Liver (tissue), 9 donors: ENCODE measurements around the gene FLNC. TPM values are rescaled to one million over a fixed set of nuclear protein-coding genes. Genes with fewer than 3 reads are reported as not detected.

Experiments
- DNase-seq: peaks from one replicate; pipeline ENCODE4 v3.0.0-alpha.2; 2017; ENCODE audit warnings: low spot score
- H3K27ac ChIP-seq, 2 donors: one replicate each; pipeline ENCODE4 v1.7.0; 2013; ENCODE audit warnings: inconsistent platforms in 2 of 2, low read length in 2 of 2, control low read depth in 1 of 2, low read depth in 1 of 2, mild to moderate bottlenecking in 1 of 2
- H3K27me3 ChIP-seq, 4 donors: one replicate each; pipeline versions ENCODE4 v1.6.1 to v1.7.0; 2013; ENCODE audit warnings: low read length in 3 of 4, inconsistent platforms in 1 of 4, mild to moderate bottlenecking in 1 of 4, moderate library complexity in 1 of 4; ENCODE audit not compliant: control insufficient read depth in 4 of 4, insufficient read depth in 4 of 4
- H3K36me3 ChIP-seq, 4 donors: one replicate each; pipeline versions ENCODE4 v1.6.1 to v1.7.0; 2013; ENCODE audit warnings: low read length in 3 of 4, mild to moderate bottlenecking in 3 of 4, low read depth in 1 of 4, moderate library complexity in 1 of 4; ENCODE audit not compliant: control insufficient read depth in 4 of 4, insufficient read depth in 3 of 4
- H3K4me1 ChIP-seq, 4 donors: one replicate each; pipeline versions ENCODE4 v1.6.1 to v1.7.0; 2013; ENCODE audit warnings: low read length in 3 of 4, mild to moderate bottlenecking in 3 of 4, moderate library complexity in 1 of 4; ENCODE audit not compliant: control insufficient read depth in 4 of 4, insufficient read depth in 4 of 4
- H3K4me3 ChIP-seq, 3 donors: one replicate each; pipeline versions ENCODE4 v1.6.1 to v1.7.0; 2013; ENCODE audit warnings: low read length in 3 of 3, control low read depth in 1 of 3, low read depth in 1 of 3, mild to moderate bottlenecking in 1 of 3
- H3K9ac ChIP-seq, 2 donors: one replicate each; pipeline ENCODE4 v1.7.0; 2013; ENCODE audit warnings: low read length in 2 of 2, mild to moderate bottlenecking in 2 of 2, moderate library complexity in 2 of 2, control low read depth in 1 of 2, low read depth in 1 of 2
- H3K9me3 ChIP-seq, 4 donors: one replicate each; pipeline versions ENCODE4 v1.6.1 to v1.7.0; 2013; ENCODE audit warnings: low read length in 3 of 4; ENCODE audit not compliant: control insufficient read depth in 4 of 4
- ATF3 ChIP-seq: IDR thresholded peaks from 2 replicates; pipeline ENCODE4 v1.6.1; 2016; ENCODE audit warnings: antibody characterized with exemption
- CTCF ChIP-seq: fragments of 150-350 bp; IDR thresholded peaks from 2 replicates; pipeline ENCODE4 v1.5.1; 2017; ENCODE audit warnings: improper control_type of control experiment, low read depth, low read length; ENCODE audit not compliant: missing input control
- EGR1 ChIP-seq, 2 donors: IDR thresholded peaks; 2 replicates each; pipeline ENCODE4 v1.6.1; 2016 to 2018; ENCODE audit warnings: antibody characterized with exemption in 2 of 2, low read depth in 2 of 2
- FOXA1 ChIP-seq: IDR thresholded peaks from 2 replicates; pipeline ENCODE4 v1.6.1; 2016; ENCODE audit warnings: antibody characterized with exemption
- FOXA2 ChIP-seq: IDR thresholded peaks from 2 replicates; pipeline ENCODE4 v1.6.1; 2016; ENCODE audit warnings: antibody characterized with exemption
- GABPA ChIP-seq, 2 donors: IDR thresholded peaks in 1 of 2; conservative IDR thresholded peaks in 1 of 2; 2 replicates each; pipeline ENCODE4 v1.6.1; 2016; ENCODE audit warnings: antibody characterized with exemption in 2 of 2, mild to moderate bottlenecking in 1 of 2, moderate library complexity in 1 of 2
- HNF4A ChIP-seq, 2 donors: conservative IDR thresholded peaks; 2 replicates each; pipeline ENCODE4 v1.6.1; 2016; ENCODE audit warnings: antibody characterized with exemption in 2 of 2, mild to moderate bottlenecking in 2 of 2
- HNF4G ChIP-seq: IDR thresholded peaks from 2 replicates; pipeline ENCODE4 v1.6.1; 2016; ENCODE audit warnings: antibody characterized with exemption
- JUND ChIP-seq, 2 donors: IDR thresholded peaks; 2 replicates each; pipeline ENCODE4 v1.6.1; 2016; ENCODE audit warnings: antibody characterized with exemption in 2 of 2
- NR2F2 ChIP-seq: IDR thresholded peaks from 2 replicates; pipeline ENCODE4 v1.6.1; 2016; ENCODE audit warnings: antibody characterized with exemption
- RAD21 ChIP-seq, 2 donors: IDR thresholded peaks; 2 replicates each; pipeline ENCODE4 v1.6.1; 2016; ENCODE audit warnings: antibody characterized with exemption in 2 of 2, mild to moderate bottlenecking in 2 of 2
- RXRA ChIP-seq, 2 donors: IDR thresholded peaks; 2 replicates each; pipeline ENCODE4 v1.6.1; 2017 to 2018; ENCODE audit warnings: antibody characterized with exemption in 2 of 2, mild to moderate bottlenecking in 1 of 2
- SP1 ChIP-seq: IDR thresholded peaks from 2 replicates; pipeline ENCODE4 v1.6.1; 2018; ENCODE audit warnings: antibody characterized with exemption, mild to moderate bottlenecking
- TAF1 ChIP-seq: conservative IDR thresholded peaks from 2 replicates; pipeline ENCODE4 v1.6.1; 2016; ENCODE audit warnings: antibody characterized with exemption, mild to moderate bottlenecking
- YY1 ChIP-seq: IDR thresholded peaks from 2 replicates; pipeline ENCODE4 v1.6.1; 2016; ENCODE audit warnings: antibody characterized with exemption, mild to moderate bottlenecking
- WGBS: extraction: QIAGEN DNeasy Blood & Tissue Kit; methylation state at CpG from one replicate; pipeline ENCODE4 v1.1.7; 2013; 5-methylcytosine and 5-hydroxymethylcytosine counted together
- polyA plus RNA-seq, 2 donors: library from polyadenylated mRNA; stranded (reverse) in 1 of 2; unstranded in 1 of 2; fragments of 200-250 nt in 1 of 2; fragments of >200 nt in 1 of 2; fragmentation: Nextera tagmentation in 1 of 2; extraction: Ambion mirVana in 1 of 2; gene quantifications; one replicate each; pipeline versions ENCODE4 v1.2.1 to v1.2.3, GENCODE V29; 2013 to 2015
- total RNA-seq, 2 donors: library from RNA; depleted of rRNA; stranded (reverse); fragments of >200 nt; gene quantifications; one replicate each; pipeline ENCODE4 v1.2.3, GENCODE V29; 2014
- TF ChIP-seq, protein P1 (sequence below): IDR thresholded peaks from 2 replicates; pipeline ENCODE4 v1.6.1; 2016; ENCODE audit warnings: antibody characterized with exemption
- TF ChIP-seq, protein P2 (sequence below): IDR thresholded peaks from 2 replicates; pipeline ENCODE4 v1.6.1; 2016; ENCODE audit warnings: antibody characterized with exemption
- donor health status: healthy.
- donor health status: healthy.
- donor health status: healthy.
- donor health status: healthy.
- donor health status: healthy.

FLNC gene
- total and polyA plus RNA-seq, 4 donors = 0.03 to 2.3 (median 0.53) TPM

DNA sequence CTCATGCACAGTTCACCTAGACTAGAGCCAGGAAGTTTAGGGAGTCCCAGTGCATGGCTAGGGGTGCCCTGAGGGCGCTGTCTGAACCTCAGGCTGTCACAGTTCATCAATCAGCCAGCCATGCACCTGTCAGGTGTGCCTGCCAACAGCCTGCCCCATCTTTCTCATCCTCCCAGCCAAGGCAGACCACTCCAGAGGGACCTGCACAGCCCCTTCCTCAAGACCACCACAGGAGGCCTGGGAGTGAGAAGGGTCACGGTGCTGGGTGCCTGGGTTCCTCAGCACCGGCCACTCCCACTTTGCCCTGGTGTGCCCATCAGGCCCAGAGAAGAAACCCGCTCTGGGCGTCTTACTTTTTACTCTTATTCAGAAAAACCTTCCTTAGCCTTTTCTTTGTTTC, 40.8 kb downstream of the FLNC start:
- H3K36me3 ChIP-seq = no peaks in the 10 kb centered on the region
- H3K4me3 ChIP-seq = no peak overlapping the region
- no peaks in the 10 kb centered on the region for H3K27me3 ChIP-seq
- WGBS = 97% methylated on average over 5 of the region's 5 CpGs
- peaks cover 13 to 18% (median 15%) of the 10 kb centered on the region in 4 donors for H3K4me1 ChIP-seq
- no peak for TF ChIP-seq ATF3
- no peak for TF ChIP-seq FOXA1
- TF ChIP-seq TAF1 = no peak
- TF ChIP-seq HNF4A (conservative IDR thresholded peaks at IDR 0.05) = no peak
- TF ChIP-seq GABPA (IDR thresholded peaks at IDR 0.05 in 1 of 2, conservative IDR thresholded peaks at IDR 0.05 in 1 of 2) = no peak
- no peak for TF ChIP-seq RAD21 (IDR thresholded peaks at IDR 0.05)
- TF ChIP-seq, protein P1, sequence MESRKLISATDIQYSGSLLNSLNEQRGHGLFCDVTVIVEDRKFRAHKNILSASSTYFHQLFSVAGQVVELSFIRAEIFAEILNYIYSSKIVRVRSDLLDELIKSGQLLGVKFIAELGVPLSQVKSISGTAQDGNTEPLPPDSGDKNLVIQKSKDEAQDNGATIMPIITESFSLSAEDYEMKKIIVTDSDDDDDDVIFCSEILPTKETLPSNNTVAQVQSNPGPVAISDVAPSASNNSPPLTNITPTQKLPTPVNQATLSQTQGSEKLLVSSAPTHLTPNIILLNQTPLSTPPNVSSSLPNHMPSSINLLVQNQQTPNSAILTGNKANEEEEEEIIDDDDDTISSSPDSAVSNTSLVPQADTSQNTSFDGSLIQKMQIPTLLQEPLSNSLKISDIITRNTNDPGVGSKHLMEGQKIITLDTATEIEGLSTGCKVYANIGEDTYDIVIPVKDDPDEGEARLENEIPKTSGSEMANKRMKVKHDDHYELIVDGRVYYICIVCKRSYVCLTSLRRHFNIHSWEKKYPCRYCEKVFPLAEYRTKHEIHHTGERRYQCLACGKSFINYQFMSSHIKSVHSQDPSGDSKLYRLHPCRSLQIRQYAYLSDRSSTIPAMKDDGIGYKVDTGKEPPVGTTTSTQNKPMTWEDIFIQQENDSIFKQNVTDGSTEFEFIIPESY = no peak
- no peak for TF ChIP-seq EGR1 (IDR thresholded peaks at IDR 0.05; ENCODE audit: low read depth in 2 of 2)
- no peak for TF ChIP-seq YY1
- TF ChIP-seq NR2F2 = no peak
- H3K27ac ChIP-seq = no peak overlapping the region
- no peak overlapping the region for H3K9ac ChIP-seq
- H3K9me3 ChIP-seq = no peaks in the 10 kb centered on the region
- no peak for DNase-seq

- Histone ChIP-seq H3K9ac (no peak overlapping the region), H3K27me3 (no peaks in the 10 kb centered on the region), H3K4me3 (no peak overlapping the region), H3K9me3 (no peaks in the 10 kb centered on the region), H3K27ac (no peak overlapping the region), H3K36me3 (no peaks in the 10 kb centered on the region), H3K4me1 (peaks cover 13 to 18% (median 15%) of the 10 kb centered on the region in 4 donors)
- WGBS = 73% methylated on average over 13 of the region's 13 CpGs
- no peak for DNase-seq
- no peak for TF ChIP-seq HNF4A (conservative IDR thresholded peaks at IDR 0.05)
- TF ChIP-seq SP1 = no peak
- no peak for TF ChIP-seq NR2F2
- no peak for TF ChIP-seq TAF1
- TF ChIP-seq, protein P1 = no peak
- TF ChIP-seq RXRA (IDR thresholded peaks at IDR 0.05) = no peak
These were observed 42.2 kb downstream of the FLNC start for GRCh38 chr7:128872394-128872824.

DNA sequence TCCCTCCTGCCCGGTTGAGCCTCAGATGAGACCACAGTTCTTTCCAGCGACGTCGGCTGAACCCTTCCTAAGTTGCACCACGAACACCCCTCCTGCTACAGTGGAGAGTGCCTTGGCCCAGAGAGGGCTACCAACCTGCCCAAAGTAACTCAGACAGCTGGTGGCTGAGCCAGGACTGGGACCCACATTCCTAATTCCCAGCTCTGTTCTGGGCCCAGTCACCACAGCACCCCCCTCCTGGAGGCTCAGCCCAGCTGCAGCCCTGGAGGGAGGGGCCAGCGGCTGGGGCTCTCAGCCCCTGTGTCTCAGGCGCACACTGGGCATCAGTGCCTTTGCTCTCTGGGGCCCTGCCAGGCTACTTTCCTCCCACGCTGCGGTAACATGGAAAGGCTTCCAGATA, 43.0 kb downstream of the FLNC start:
- peaks cover 13 to 18% (median 15%) of the 10 kb centered on the region in 4 donors for H3K4me1 ChIP-seq
- 88% methylated on average over 9 of the region's 9 CpGs for WGBS
- H3K27me3 ChIP-seq = no peaks in the 10 kb centered on the region
- no peak for TF ChIP-seq YY1
- TF ChIP-seq RXRA (IDR thresholded peaks at IDR 0.05) = no peak
- TF ChIP-seq CTCF = no peak
- no peak for TF ChIP-seq TAF1
- TF ChIP-seq RAD21 (IDR thresholded peaks at IDR 0.05) = no peak
- no peak for TF ChIP-seq FOXA1
- TF ChIP-seq HNF4A (conservative IDR thresholded peaks at IDR 0.05) = no peak
- TF ChIP-seq, protein P2, sequence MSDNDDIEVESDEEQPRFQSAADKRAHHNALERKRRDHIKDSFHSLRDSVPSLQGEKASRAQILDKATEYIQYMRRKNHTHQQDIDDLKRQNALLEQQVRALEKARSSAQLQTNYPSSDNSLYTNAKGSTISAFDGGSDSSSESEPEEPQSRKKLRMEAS = no peak
- no peak for TF ChIP-seq EGR1 (IDR thresholded peaks at IDR 0.05; ENCODE audit: low read depth in 2 of 2)
- TF ChIP-seq, protein P1 = no peak
- TF ChIP-seq FOXA2 = no peak
- no peak for TF ChIP-seq GABPA (IDR thresholded peaks at IDR 0.05 in 1 of 2, conservative IDR thresholded peaks at IDR 0.05 in 1 of 2)
- no peak for TF ChIP-seq SP1
- TF ChIP-seq HNF4G = no peak
- no peak for TF ChIP-seq JUND (IDR thresholded peaks at IDR 0.05)
- TF ChIP-seq NR2F2 = no peak
- H3K36me3 ChIP-seq = no peaks in the 10 kb centered on the region
- DNase-seq = no peak
- no peaks in the 10 kb centered on the region for H3K9me3 ChIP-seq
- H3K9ac ChIP-seq = no peak overlapping the region
- H3K27ac ChIP-seq = no peak overlapping the region
- no peak overlapping the region for H3K4me3 ChIP-seq
